ENCODE results near the gene CBARP.

DNA sequence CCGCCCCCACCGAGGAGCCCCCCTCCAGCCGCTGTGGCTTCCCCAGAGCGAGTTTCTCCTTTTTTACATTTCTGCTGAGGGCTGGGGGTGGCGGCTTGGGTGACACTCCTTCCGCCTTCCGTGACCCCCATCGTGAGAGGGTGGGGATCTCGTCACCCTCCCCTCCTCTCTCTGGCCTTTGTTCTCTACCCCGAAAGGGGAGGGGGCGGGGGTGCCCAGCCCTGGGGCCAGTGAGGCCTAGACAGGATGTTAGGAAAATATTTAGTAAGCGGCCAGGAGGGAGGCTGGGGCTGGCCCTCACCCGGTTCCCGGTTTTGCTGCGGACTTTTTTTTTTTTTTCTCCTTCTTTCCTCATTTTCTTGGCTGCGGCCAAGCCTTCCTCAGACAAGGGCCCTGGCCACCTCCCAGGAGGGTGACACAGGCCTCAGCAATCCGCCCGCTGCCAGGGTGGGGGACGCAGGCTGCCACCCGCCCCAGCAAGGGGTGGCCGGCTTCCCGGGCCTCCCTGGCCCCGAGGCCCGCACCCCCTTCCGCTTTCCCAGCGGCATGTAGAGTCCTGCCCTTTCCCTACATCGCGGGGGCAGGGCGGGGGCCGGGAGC lies 14.5 kb upstream of the CBARP start:
- TF ChIP-seq EZH2 (IDR thresholded peaks at IDR 0.05; ENCODE audit: insufficient read depth, poor library complexity, severe bottlenecking) (no peak), EZH2phosphoT487 (IDR thresholded peaks at IDR 0.05; ENCODE audit: insufficient read depth, low read depth) (no peak)

All from GM23248 (cell line).